ENCODE measurements around the gene SEMA3E. TPM values are rescaled to one million over a fixed set of nuclear protein-coding genes. Genes with fewer than 3 reads are reported as not detected.

The SEMA3E gene
- total RNA-seq, 4 donors from 2014 or later: 0.65 to 4.0 (median 2.1) TPM

GRCh38 chr7:83502636-83503035 lies 146.3 kb downstream of the SEMA3E start:
- TF ChIP-seq, protein P1, sequence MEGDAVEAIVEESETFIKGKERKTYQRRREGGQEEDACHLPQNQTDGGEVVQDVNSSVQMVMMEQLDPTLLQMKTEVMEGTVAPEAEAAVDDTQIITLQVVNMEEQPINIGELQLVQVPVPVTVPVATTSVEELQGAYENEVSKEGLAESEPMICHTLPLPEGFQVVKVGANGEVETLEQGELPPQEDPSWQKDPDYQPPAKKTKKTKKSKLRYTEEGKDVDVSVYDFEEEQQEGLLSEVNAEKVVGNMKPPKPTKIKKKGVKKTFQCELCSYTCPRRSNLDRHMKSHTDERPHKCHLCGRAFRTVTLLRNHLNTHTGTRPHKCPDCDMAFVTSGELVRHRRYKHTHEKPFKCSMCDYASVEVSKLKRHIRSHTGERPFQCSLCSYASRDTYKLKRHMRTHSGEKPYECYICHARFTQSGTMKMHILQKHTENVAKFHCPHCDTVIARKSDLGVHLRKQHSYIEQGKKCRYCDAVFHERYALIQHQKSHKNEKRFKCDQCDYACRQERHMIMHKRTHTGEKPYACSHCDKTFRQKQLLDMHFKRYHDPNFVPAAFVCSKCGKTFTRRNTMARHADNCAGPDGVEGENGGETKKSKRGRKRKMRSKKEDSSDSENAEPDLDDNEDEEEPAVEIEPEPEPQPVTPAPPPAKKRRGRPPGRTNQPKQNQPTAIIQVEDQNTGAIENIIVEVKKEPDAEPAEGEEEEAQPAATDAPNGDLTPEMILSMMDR (IDR thresholded peaks at IDR 0.05): no peak
- no peak for TF ChIP-seq POLR2A (IDR thresholded peaks at IDR 0.05)
- H3K4me3 ChIP-seq (ENCODE audit: low read depth, poor library complexity, severe bottlenecking): no peak overlapping the region
- intact Hi-C loops (cut with DNase I; ENCODE audit: low total_unique reads): no loop called here
- DNase-seq (ENCODE audit: low spot score in 2 of 2): no peak
- WGBS, 2 donors: 89 to 91% methylated on average over 2 of the region's 2 CpGs

DNA sequence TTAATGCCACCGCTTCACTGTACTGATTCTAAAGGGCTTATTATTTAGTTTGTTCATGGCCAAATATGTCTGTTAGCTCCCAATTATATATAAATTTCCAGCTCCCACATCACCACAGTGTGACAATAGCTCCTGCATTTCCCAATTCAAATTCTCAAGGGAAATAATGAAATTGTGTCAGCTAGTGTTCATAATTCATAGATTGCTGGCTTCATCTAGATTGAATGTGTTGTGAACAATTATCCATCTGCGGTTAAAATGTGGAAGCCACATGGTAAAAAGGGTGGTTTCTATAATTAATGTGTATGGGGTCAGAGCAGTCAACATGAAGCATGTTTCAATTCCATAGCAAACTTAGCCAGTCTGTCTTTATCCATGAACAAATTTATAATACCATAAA lies 154.3 kb downstream of the SEMA3E start:
- TF ChIP-seq, protein P1 (IDR thresholded peaks at IDR 0.05): no peak
- DNase-seq (ENCODE audit: low spot score in 2 of 2): no peak

GRCh38 chr7:83492802-83493201 lies 156.1 kb downstream of the SEMA3E start:
- intact Hi-C loops (cut with DNase I; ENCODE audit: low total_unique reads): no loop called here
- TF ChIP-seq, protein P1 (IDR thresholded peaks at IDR 0.05): no peak
- TF ChIP-seq POLR2A (IDR thresholded peaks at IDR 0.05): no peak
- no peak overlapping the region for H3K4me3 ChIP-seq (ENCODE audit: low read depth, poor library complexity, severe bottlenecking)
- DNase-seq (ENCODE audit: low spot score in 2 of 2): no peak
- 41 to 52% methylated on average over 3 of the region's 3 CpGs for WGBS, 2 donors

More for the DNA sequence above, 154.3 kb downstream of the SEMA3E start:
- 79 to 80% methylated on average over 2 of the region's 2 CpGs for WGBS, 2 donors
- intact Hi-C loops (cut with DNase I; ENCODE audit: low total_unique reads): no loop called here
- no peak overlapping the region for H3K4me3 ChIP-seq (ENCODE audit: low read depth, poor library complexity, severe bottlenecking)

DNA sequence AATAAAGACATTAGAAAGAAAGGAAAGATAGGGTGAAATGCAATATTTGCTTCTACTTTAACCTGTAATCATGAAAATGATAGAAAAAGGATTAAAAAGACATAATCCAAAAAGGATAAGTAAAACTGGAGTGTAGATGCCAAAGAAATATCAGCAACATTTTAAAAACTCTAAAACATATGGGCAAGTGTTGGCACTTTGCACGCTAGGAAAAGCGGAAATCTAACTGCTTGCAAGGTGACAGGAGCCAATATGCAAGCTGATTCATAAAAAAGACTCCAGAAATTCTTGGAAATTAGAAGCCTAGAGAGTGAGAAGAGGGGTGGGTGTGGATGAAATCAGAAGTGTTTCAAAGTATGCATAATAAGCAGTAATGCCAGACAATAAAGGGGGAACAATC lies 161.1 kb downstream of the SEMA3E start:
- DNase-seq (ENCODE audit: low spot score in 2 of 2): no peak
- TF ChIP-seq, protein P1 (IDR thresholded peaks at IDR 0.05): no peak
- no peak for TF ChIP-seq POLR2A (IDR thresholded peaks at IDR 0.05)
- no peak overlapping the region for H3K4me3 ChIP-seq (ENCODE audit: low read depth, poor library complexity, severe bottlenecking)
- 45 to 48% methylated on average over 2 of the region's 2 CpGs for WGBS, 2 donors
- intact Hi-C loops (cut with DNase I; ENCODE audit: low total_unique reads): no loop called here

- no peak for TF ChIP-seq POLR2A (IDR thresholded peaks at IDR 0.05)
- TF ChIP-seq, protein P1 (IDR thresholded peaks at IDR 0.05): no peak
- intact Hi-C loops (cut with DNase I; ENCODE audit: low total_unique reads): no loop called here
- DNase-seq (ENCODE audit: low spot score in 2 of 2): no peak
- no peak overlapping the region for H3K4me3 ChIP-seq (ENCODE audit: low read depth, poor library complexity, severe bottlenecking)
- 35 to 49% methylated on average over 2 of the region's 2 CpGs for WGBS, 2 donors
These were observed 162.0 kb downstream of the SEMA3E start for GRCh38 chr7:83486957-83487356.

GRCh38 chr7:83486536-83486935 lies 162.4 kb downstream of the SEMA3E start:
- intact Hi-C loops (cut with DNase I; ENCODE audit: low total_unique reads): no loop called here
- WGBS, 2 donors: 38 to 53% methylated on average over 2 of the region's 2 CpGs
- TF ChIP-seq, protein P1 (IDR thresholded peaks at IDR 0.05): no peak
- TF ChIP-seq POLR2A (IDR thresholded peaks at IDR 0.05): no peak
- no peak overlapping the region for H3K4me3 ChIP-seq (ENCODE audit: low read depth, poor library complexity, severe bottlenecking)
- peak in 1 of 2 donors; percentile 59 for DNase-seq (ENCODE audit: low spot score in 2 of 2)
